ENCODE results near the gene SLC27A1. TPM values are rescaled to one million over a fixed set of nuclear protein-coding genes. Genes with fewer than 3 reads are reported as not detected.

SLC27A1 gene
- total and polyA plus RNA-seq, 10 of the 15 experiments (the other 5 are each of a cell fraction or from before 2014, with no cell fraction given) = 0.11 to 2.3 (median 1.2) TPM

DNA sequence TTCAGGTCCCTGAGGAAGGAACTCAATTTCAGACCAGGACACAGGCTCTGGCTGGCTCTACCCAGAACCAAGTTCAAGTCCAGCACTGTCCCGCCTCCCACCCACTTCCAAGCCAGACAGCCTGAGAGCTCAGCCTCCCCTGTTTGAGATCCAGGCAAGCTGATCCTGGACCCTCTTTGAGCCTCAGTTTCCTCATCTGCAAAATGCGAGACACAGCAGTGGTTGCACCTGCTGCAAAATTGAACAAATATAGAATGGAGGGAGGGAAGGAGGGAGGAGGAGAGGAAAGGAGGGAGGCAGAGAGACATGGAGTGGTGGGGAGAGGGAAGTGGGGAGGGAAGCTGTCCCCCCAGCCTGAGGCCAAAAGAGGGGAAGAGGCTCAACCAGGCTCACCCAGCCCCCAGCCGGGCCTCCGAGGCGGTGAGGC is 22.6 kb upstream of the SLC27A1 start:
- no peak for FAIRE-seq

More for the DNA sequence above, 22.6 kb upstream of the SLC27A1 start:
- no peaks in the 10 kb centered on the region; the same call in 1 of the 2 replicates for H4K20me1 ChIP-seq (ENCODE audit: control insufficient read depth, insufficient read depth)
- WGBS (ENCODE audit: insufficient coverage, insufficient replicate concordance, low lambda C conversion rate, missing lambda C conversion rate) = 27% methylated on average over 4 of the region's 5 CpGs
- no peaks in the 10 kb centered on the region for H3K79me2 ChIP-seq (ENCODE audit: control insufficient read depth, insufficient read depth, low read length)
- RAD21 ChIA-PET (ENCODE audit: unreplicated experiment) = no interaction called here
- CTCF ChIA-PET = interaction anchor here (2.8 kb wide), 1 partner anchor 18 kb away, joined by 12 read pairs; no protein-coding TSS in a partner anchor
- no peak overlapping the region for H3K4me3 ChIP-seq
- DNase-seq (ENCODE audit: low read depth, low spot score) = no peak
- no peak overlapping the region for H2AFZ ChIP-seq (ENCODE audit: control insufficient read depth, low read depth, low read length)
- H3K4me2 ChIP-seq (ENCODE audit: control insufficient read depth, insufficient read depth) = no peak overlapping the region
- no peak for ATAC-seq
- H3K27me3 ChIP-seq (replicated peaks in 1 of 2; ENCODE audit: control insufficient read depth in 2 of 2, insufficient read depth in 2 of 2, low read length in 1 of 2) = peaks cover 2 to 5% of the 10 kb centered on the region in 2 experiments; a peak in 3 of 4 replicates
- TF ChIP-seq, protein P1, sequence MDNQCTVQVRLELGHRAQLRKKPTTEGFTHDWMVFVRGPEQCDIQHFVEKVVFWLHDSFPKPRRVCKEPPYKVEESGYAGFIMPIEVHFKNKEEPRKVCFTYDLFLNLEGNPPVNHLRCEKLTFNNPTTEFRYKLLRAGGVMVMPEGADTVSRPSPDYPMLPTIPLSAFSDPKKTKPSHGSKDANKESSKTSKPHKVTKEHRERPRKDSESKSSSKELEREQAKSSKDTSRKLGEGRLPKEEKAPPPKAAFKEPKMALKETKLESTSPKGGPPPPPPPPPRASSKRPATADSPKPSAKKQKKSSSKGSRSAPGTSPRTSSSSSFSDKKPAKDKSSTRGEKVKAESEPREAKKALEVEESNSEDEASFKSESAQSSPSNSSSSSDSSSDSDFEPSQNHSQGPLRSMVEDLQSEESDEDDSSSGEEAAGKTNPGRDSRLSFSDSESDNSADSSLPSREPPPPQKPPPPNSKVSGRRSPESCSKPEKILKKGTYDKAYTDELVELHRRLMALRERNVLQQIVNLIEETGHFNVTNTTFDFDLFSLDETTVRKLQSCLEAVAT (IDR thresholded peaks at IDR 0.05) = no peak
- TF ChIP-seq, protein P2, sequence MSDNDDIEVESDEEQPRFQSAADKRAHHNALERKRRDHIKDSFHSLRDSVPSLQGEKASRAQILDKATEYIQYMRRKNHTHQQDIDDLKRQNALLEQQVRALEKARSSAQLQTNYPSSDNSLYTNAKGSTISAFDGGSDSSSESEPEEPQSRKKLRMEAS (IDR thresholded peaks at IDR 0.05; ENCODE audit: low read depth, low read length) = no peak
- TF ChIP-seq BMI1 (IDR thresholded peaks at IDR 0.05; ENCODE audit: borderline replicate concordance) = no peak
- no peak for TF ChIP-seq CREB1 (IDR thresholded peaks at IDR 0.05; ENCODE audit: low read depth)
- TF ChIP-seq STAT3 (IDR thresholded peaks at IDR 0.05; ENCODE audit: low read depth, low read length) = no peak
- no peak for TF ChIP-seq MYB (IDR thresholded peaks at IDR 0.05; ENCODE audit: borderline replicate concordance, low read depth, low read length)
- TF ChIP-seq EP300 (IDR thresholded peaks at IDR 0.05; ENCODE audit: borderline replicate concordance in 1 of 2, control insufficient read depth in 1 of 2, low read depth in 2 of 2, low read length in 2 of 2) = no peak
- no peak for TF ChIP-seq YY1 (IDR thresholded peaks at IDR 0.05; ENCODE audit: low read depth, low read length)
- no peak for TF ChIP-seq POLR2AphosphoS2 (IDR thresholded peaks at IDR 0.05; ENCODE audit: low read depth, low read length)
- TF ChIP-seq MTA3 (IDR thresholded peaks at IDR 0.05; ENCODE audit: borderline replicate concordance, low read length) = no peak
- TF ChIP-seq NR2F1 (conservative IDR thresholded peaks at IDR 0.05) = no peak
- TF ChIP-seq EED (IDR thresholded peaks at IDR 0.05; ENCODE audit: low read depth) = no peak
- TF ChIP-seq DPF2 (IDR thresholded peaks at IDR 0.05) = no peak
- no peak for TF ChIP-seq RBBP5 (conservative IDR thresholded peaks at IDR 0.05)
- TF ChIP-seq ASH2L (IDR thresholded peaks at IDR 0.05; ENCODE audit: borderline replicate concordance, low read depth) = no peak
- no peak for TF ChIP-seq BACH1 (IDR thresholded peaks at IDR 0.05; ENCODE audit: borderline replicate concordance)
- no peak for TF ChIP-seq RCOR1 (conservative IDR thresholded peaks at IDR 0.05; ENCODE audit: low read depth, low read length)
- H3K4me1 ChIP-seq (ENCODE audit: control insufficient read depth, insufficient read depth, low read length) = peaks cover 11% of the 10 kb centered on the region
- no TSS peak for BruUV-seq (replicated peaks)
- SMC1A ChIA-PET (ENCODE audit: uncharacterized antibody, unreplicated experiment) = no interaction called here
- POLR2A ChIA-PET = no interaction called here
- no peaks in the 10 kb centered on the region; the same call in 2 of the 3 replicates for H3K9me3 ChIP-seq (replicated peaks; ENCODE audit: control insufficient read depth, insufficient read depth, low read length)
- no peaks in the 10 kb centered on the region for H3K36me3 ChIP-seq (ENCODE audit: control insufficient read depth in 2 of 2, insufficient read depth in 2 of 2, low read length in 1 of 2)
- H3K9ac ChIP-seq (ENCODE audit: control insufficient read depth, insufficient read depth, low read length) = no peak overlapping the region
- H3K27ac ChIP-seq (ENCODE audit: control insufficient read depth, insufficient read depth) = no peak overlapping the region
- intact Hi-C loops (cut with micrococcal nuclease; ENCODE audit: unreplicated experiment) = loop anchor here (10.0 kb wide), 1 partner anchor 407 kb away; the partner anchor contains the start of gene RPL18A
- in situ Hi-C loops (cut with MboI) = no loop called here
